ENCODE measurements around the gene TRAPPC2L.

TRAPPC2L gene

DNA sequence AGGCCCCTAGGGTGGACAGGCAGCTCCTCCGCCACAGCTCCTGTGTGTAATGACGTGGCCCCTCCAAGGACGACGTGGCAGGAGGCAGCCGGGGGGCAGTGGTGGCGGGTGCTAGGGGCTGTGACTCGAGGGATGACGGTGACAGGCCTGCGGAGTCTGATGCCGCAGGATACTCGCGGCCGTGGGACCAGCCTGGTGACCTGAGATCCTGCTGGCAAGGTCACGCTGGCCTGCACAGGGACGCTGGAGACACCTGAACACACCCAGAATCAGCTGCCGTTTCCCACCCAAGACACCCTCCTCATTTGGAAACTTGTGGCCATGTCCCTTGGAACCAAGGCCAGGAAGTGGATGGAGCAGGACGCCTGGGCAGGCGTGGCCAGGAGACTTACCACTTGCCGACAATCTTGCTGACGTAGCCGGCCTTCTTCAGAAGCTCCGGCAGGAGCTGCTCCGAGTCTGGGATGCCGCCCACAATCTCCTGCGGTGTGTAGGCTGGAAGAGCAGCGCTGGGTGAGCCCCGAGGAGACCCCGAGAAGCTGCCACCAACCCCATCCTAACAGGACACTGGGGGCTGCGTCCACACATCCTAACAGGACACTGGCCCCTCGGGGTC, 16.2 kb upstream of the TRAPPC2L start:
- no peak for TF ChIP-seq FOXM1 (IDR thresholded peaks at IDR 0.05; ENCODE audit: borderline replicate concordance, low read depth)
- TF ChIP-seq TAF1 (IDR thresholded peaks at IDR 0.05; ENCODE audit: low read depth) = no peak
- no peak for TF ChIP-seq EP300 (IDR thresholded peaks at IDR 0.05; ENCODE audit: borderline replicate concordance)
- TF ChIP-seq, protein P1, sequence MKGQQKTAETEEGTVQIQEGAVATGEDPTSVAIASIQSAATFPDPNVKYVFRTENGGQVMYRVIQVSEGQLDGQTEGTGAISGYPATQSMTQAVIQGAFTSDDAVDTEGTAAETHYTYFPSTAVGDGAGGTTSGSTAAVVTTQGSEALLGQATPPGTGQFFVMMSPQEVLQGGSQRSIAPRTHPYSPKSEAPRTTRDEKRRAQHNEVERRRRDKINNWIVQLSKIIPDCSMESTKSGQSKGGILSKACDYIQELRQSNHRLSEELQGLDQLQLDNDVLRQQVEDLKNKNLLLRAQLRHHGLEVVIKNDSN (IDR thresholded peaks at IDR 0.05) = no peak
- no peak for TF ChIP-seq NFIC (IDR thresholded peaks at IDR 0.05)
- no peak for TF ChIP-seq RAD21 (IDR thresholded peaks at IDR 0.05; ENCODE audit: low read depth)
- no peak for TF ChIP-seq TCF12 (IDR thresholded peaks at IDR 0.05; ENCODE audit: low read depth)
- TF ChIP-seq ZBTB7A (IDR thresholded peaks at IDR 0.05; ENCODE audit: low read depth) = no peak
- no peak for TF ChIP-seq EGR1 (IDR thresholded peaks at IDR 0.05)
- no peak for TF ChIP-seq TEAD4 (IDR thresholded peaks at IDR 0.05)
- TF ChIP-seq MAX (IDR thresholded peaks at IDR 0.05) = no peak
- TF ChIP-seq CREB1 (IDR thresholded peaks at IDR 0.05; ENCODE audit: low read depth) = no peak
- TF ChIP-seq CEBPB (IDR thresholded peaks at IDR 0.05) = no peak

- TF ChIP-seq, protein P1 (IDR thresholded peaks at IDR 0.05) = no peak
- no peak for TF ChIP-seq TCF12 (IDR thresholded peaks at IDR 0.05; ENCODE audit: low read depth)
- TF ChIP-seq CEBPB (IDR thresholded peaks at IDR 0.05) = no peak
- no peak for TF ChIP-seq EP300 (IDR thresholded peaks at IDR 0.05; ENCODE audit: borderline replicate concordance)
- no peak for TF ChIP-seq NFIC (IDR thresholded peaks at IDR 0.05)
- TF ChIP-seq RAD21 (IDR thresholded peaks at IDR 0.05; ENCODE audit: low read depth) = no peak
- no peak for TF ChIP-seq CREB1 (IDR thresholded peaks at IDR 0.05; ENCODE audit: low read depth)
- TF ChIP-seq REST (IDR thresholded peaks at IDR 0.05; ENCODE audit: low read depth) = no peak
- TF ChIP-seq FOXM1 (IDR thresholded peaks at IDR 0.05; ENCODE audit: borderline replicate concordance, low read depth) = no peak
- no peak for TF ChIP-seq MAX (IDR thresholded peaks at IDR 0.05)
- no peak for TF ChIP-seq TEAD4 (IDR thresholded peaks at IDR 0.05)
- TF ChIP-seq EGR1 (IDR thresholded peaks at IDR 0.05) = no peak
- no peak for TF ChIP-seq ZBTB7A (IDR thresholded peaks at IDR 0.05; ENCODE audit: low read depth)
- TF ChIP-seq YY1 (IDR thresholded peaks at IDR 0.05; ENCODE audit: low read depth) = no peak
- TF ChIP-seq TAF1 (IDR thresholded peaks at IDR 0.05; ENCODE audit: low read depth) = no peak
Observed at GRCh38 chr16:88841521-88842307, 15.2 kb upstream of the TRAPPC2L start.

DNA sequence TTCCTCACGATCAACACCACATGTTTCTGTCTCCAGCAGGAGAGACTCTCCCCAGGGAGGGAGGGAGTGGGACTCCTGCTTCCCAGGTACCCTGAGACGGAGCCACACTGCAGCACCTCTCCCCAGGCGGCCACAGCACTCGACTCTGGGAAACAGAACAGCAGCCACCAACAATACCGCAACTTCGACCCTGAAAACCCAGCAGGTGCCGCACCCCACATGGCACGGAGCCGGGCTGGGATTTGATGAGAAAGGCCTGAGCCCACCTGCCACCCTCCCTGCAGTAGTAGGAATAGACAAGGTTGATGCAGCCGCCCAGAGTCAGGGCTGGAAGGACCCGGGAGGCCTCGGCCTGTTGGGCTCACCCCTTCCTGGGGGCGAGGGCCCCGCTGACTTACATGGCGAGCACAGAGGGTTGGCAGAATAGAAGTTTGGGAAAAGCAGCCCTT, 14.6 kb upstream of the TRAPPC2L start:
- TF ChIP-seq CEBPB (IDR thresholded peaks at IDR 0.05) (no peak), YY1 (IDR thresholded peaks at IDR 0.05; ENCODE audit: low read depth) (no peak), FOXM1 (IDR thresholded peaks at IDR 0.05; ENCODE audit: borderline replicate concordance, low read depth) (no peak), TAF1 (IDR thresholded peaks at IDR 0.05; ENCODE audit: low read depth) (no peak), ZBTB7A (IDR thresholded peaks at IDR 0.05; ENCODE audit: low read depth) (no peak), RAD21 (IDR thresholded peaks at IDR 0.05; ENCODE audit: low read depth) (no peak), REST (IDR thresholded peaks at IDR 0.05; ENCODE audit: low read depth) (no peak), TEAD4 (IDR thresholded peaks at IDR 0.05) (no peak), TCF12 (IDR thresholded peaks at IDR 0.05; ENCODE audit: low read depth) (no peak), NFIC (IDR thresholded peaks at IDR 0.05) (no peak), MAX (IDR thresholded peaks at IDR 0.05) (no peak), EP300 (IDR thresholded peaks at IDR 0.05; ENCODE audit: borderline replicate concordance) (no peak), CREB1 (IDR thresholded peaks at IDR 0.05; ENCODE audit: low read depth) (no peak), EGR1 (IDR thresholded peaks at IDR 0.05) (no peak)
- TF ChIP-seq, protein P1 (IDR thresholded peaks at IDR 0.05) = no peak

DNA sequence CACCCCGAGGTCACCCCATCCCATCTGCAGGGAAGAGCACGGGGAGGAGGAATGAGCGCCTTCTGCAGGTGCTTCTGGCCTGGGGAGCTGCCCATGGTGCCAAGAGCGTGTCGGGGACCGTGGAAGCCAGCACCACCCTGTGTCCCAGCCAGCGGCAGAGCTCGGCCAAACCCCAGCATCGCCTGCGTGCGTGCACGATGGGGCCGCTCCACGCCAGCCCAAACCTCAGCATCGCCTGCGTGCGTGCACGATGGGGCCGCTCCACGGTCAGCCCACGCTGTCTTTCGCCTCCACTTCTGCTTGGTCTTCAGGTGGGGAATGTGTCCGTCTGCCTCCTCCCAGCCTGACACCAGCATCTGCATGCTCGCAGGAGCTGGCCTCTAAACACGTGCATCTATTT, 14.1 kb upstream of the TRAPPC2L start:
- TF ChIP-seq, protein P1 (IDR thresholded peaks at IDR 0.05) = no peak
- TF ChIP-seq FOXM1 (IDR thresholded peaks at IDR 0.05; ENCODE audit: borderline replicate concordance, low read depth) = no peak
- no peak for TF ChIP-seq EGR1 (IDR thresholded peaks at IDR 0.05)
- TF ChIP-seq TCF12 (IDR thresholded peaks at IDR 0.05; ENCODE audit: low read depth) = no peak
- no peak for TF ChIP-seq REST (IDR thresholded peaks at IDR 0.05; ENCODE audit: low read depth)
- TF ChIP-seq NFIC (IDR thresholded peaks at IDR 0.05) = no peak
- no peak for TF ChIP-seq CEBPB (IDR thresholded peaks at IDR 0.05)
- no peak for TF ChIP-seq RAD21 (IDR thresholded peaks at IDR 0.05; ENCODE audit: low read depth)
- TF ChIP-seq EP300 (IDR thresholded peaks at IDR 0.05; ENCODE audit: borderline replicate concordance) = no peak
- no peak for TF ChIP-seq CREB1 (IDR thresholded peaks at IDR 0.05; ENCODE audit: low read depth)
- TF ChIP-seq ZBTB7A (IDR thresholded peaks at IDR 0.05; ENCODE audit: low read depth) = no peak
- no peak for TF ChIP-seq MAX (IDR thresholded peaks at IDR 0.05)
